ENCODE results near the gene GATAD1. TPM values are rescaled to one million over a fixed set of nuclear protein-coding genes. Genes with fewer than 3 reads are reported as not detected.
"Not testable (repeated sequence)": the region's sequence is repeated elsewhere in the genome, so short reads cannot be mapped to it uniquely, and the experiment has no call there.

GATAD1 gene
- total RNA-seq, 1 donor from 2014 or later, result 38.7 TPM

GRCh38 chr7:92466682-92467081 is 19.4 kb downstream of the GATAD1 start:
- no peaks in the 10 kb centered on the region for H3K27me3 Mint-ChIP-seq (ENCODE audit: low read depth)
- H3K27ac Mint-ChIP-seq (ENCODE audit: unreplicated experiment), result no peak overlapping the region
- peaks cover 8% of the 10 kb centered on the region for H3K9me3 Mint-ChIP-seq
- DNase-seq (ENCODE audit: low read depth, low spot score), result no peak
- H3K4me1 Mint-ChIP-seq, result peaks cover under 1% of the 10 kb centered on the region
- TF ChIP-seq CTCF (conservative IDR thresholded peaks at IDR 0.05), result no peak
- H3K4me3 Mint-ChIP-seq, result no peak overlapping the region
- peaks cover 16% of the 10 kb centered on the region for H3K36me3 Mint-ChIP-seq (ENCODE audit: low read depth)

DNA sequence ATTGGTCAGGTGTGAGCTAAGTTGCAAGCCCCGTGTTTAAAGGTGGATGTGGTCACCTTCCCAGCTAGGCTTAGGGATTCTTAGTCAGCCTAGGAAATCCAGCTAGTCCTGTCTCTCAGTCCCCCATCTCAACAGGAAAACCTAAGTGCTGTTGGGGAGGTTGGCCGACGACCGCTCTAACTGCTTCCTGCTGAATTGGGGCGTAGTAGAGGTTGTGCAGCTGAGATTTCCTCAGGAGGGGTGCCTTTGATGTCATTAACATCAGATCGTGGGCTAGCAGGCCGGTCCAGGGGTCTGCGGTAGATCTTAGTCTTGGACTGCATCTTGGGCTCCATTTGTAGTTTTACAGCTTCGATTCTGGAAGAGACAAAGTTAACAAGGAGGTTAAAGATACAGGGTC is 21.3 kb downstream of the GATAD1 start:
- H3K4me3 Mint-ChIP-seq; DNase-seq (ENCODE audit: low read depth, low spot score); H3K27me3 Mint-ChIP-seq (ENCODE audit: low read depth); H3K9me3 Mint-ChIP-seq; H3K27ac Mint-ChIP-seq (ENCODE audit: unreplicated experiment); H3K4me1 Mint-ChIP-seq: not testable (repeated sequence)
- peaks cover 16% of the 10 kb centered on the region for H3K36me3 Mint-ChIP-seq (ENCODE audit: low read depth)

DNA sequence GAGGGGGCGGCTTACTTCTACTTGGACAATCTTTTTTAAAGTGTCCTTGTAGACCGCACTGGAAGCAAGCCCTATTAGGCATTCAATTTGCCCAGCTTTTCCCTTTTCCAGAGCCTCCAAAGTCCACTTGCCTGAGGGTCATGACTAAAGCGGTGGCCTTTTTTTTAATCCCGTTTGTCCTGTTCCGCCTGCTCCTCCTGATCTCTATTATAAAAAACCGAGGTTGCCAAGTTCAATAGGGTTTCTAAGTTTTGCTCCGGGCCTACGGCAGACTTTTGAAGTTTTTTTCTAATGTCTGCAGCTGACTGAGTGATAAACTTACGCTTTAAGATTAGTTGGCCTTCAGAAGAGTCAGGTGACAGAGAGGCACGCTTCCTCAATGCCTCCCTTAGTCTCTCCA is 26.7 kb downstream of the GATAD1 start:
- DNase-seq (ENCODE audit: low read depth, low spot score); H3K4me1 Mint-ChIP-seq; H3K9me3 Mint-ChIP-seq; H3K36me3 Mint-ChIP-seq (ENCODE audit: low read depth); H3K27ac Mint-ChIP-seq (ENCODE audit: unreplicated experiment); H3K27me3 Mint-ChIP-seq (ENCODE audit: low read depth); H3K4me3 Mint-ChIP-seq: not testable (repeated sequence)

DNA sequence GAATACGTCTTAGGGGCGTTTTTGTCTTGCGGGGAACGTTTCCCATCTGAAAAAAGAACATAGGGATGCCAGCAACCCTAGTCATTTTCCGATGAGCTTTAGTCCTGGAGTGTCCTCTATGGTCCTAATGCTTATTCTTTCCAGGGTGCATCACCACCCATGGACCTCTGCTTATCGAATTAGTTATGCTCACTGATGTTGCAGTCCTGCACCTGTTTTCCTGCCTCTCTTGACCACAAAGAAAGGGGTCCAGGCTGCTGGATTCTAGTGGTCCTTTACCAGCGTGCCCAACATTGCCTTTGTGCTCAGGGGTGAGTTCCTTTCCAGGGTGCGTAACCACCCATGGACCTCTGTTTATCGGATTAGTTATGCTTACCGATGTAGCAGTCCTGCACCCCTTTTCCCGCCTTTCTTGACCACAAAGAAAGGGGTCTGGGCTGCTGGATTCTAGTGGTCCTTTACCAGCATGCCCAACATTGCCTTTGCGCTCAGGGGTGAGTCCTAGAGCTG is 28.0 kb downstream of the GATAD1 start:
- H3K9me3 Mint-ChIP-seq, result not testable (repeated sequence)

GRCh38 chr7:92475851-92476590 is 28.7 kb downstream of the GATAD1 start:
- not testable (repeated sequence) for H3K27ac Mint-ChIP-seq (ENCODE audit: unreplicated experiment); DNase-seq (ENCODE audit: low read depth, low spot score); H3K4me1 Mint-ChIP-seq; H3K4me3 Mint-ChIP-seq; H3K27me3 Mint-ChIP-seq (ENCODE audit: low read depth); H3K9me3 Mint-ChIP-seq; H3K36me3 Mint-ChIP-seq (ENCODE audit: low read depth)

More for the DNA sequence above, 28.0 kb downstream of the GATAD1 start:
- H3K4me1 Mint-ChIP-seq; H3K27me3 Mint-ChIP-seq (ENCODE audit: low read depth); H3K4me3 Mint-ChIP-seq; H3K36me3 Mint-ChIP-seq (ENCODE audit: low read depth); DNase-seq (ENCODE audit: low read depth, low spot score): not testable (repeated sequence)
- H3K27ac Mint-ChIP-seq (ENCODE audit: unreplicated experiment), result peak overlapping the region; percentile 84

DNA sequence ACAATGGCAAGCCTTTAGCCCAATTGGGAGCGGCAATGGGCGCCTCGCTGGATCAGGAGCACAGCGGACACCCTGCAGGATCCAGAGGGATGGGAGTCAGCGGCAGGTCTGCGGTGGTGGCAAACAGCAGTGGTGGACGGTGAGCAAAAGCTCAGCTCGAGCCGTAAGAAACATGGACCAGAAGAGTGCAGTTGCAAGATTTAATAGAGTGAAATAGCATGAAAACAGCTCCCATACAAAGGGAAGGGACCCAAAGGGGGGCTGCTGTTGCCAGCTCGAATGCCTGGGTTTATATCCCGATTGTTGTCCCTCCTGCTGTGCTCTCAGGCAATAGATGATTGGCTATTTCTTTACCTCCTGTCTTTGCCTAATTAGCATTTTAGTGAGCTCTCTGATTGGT is 30.4 kb downstream of the GATAD1 start, which contains the start of gene ERVW-1:
TSS of gene ERVW-1 (minus strand) at position 266 of the 400 bp plus-strand sequence. CDS start 7,565 bp downstream, outside the sequence.
- H3K4me3 Mint-ChIP-seq, result not testable (repeated sequence)

GRCh38 chr7:92478095-92478494 is 30.8 kb downstream of the GATAD1 start:
- H3K27me3 Mint-ChIP-seq (ENCODE audit: low read depth), result no peaks in the 10 kb centered on the region
- H3K4me1 Mint-ChIP-seq, result no peaks in the 10 kb centered on the region
- no peak overlapping the region for H3K27ac Mint-ChIP-seq (ENCODE audit: unreplicated experiment)
- H3K36me3 Mint-ChIP-seq (ENCODE audit: low read depth), result peaks cover 4% of the 10 kb centered on the region
- TF ChIP-seq CTCF (conservative IDR thresholded peaks at IDR 0.05), result no peak
- no peak for DNase-seq (ENCODE audit: low read depth, low spot score)
- no peaks in the 10 kb centered on the region for H3K9me3 Mint-ChIP-seq
- no peak overlapping the region for H3K4me3 Mint-ChIP-seq

More for the DNA sequence above, 30.4 kb downstream of the GATAD1 start, which contains the start of gene ERVW-1:
- not testable (repeated sequence) for DNase-seq (ENCODE audit: low read depth, low spot score); H3K9me3 Mint-ChIP-seq; H3K27me3 Mint-ChIP-seq (ENCODE audit: low read depth); H3K36me3 Mint-ChIP-seq (ENCODE audit: low read depth); H3K27ac Mint-ChIP-seq (ENCODE audit: unreplicated experiment); H3K4me1 Mint-ChIP-seq

GRCh38 chr7:92478711-92479110 is 31.4 kb downstream of the GATAD1 start:
- TF ChIP-seq CTCF (conservative IDR thresholded peaks at IDR 0.05), result no peak
- Mint-ChIP-seq H3K36me3 (ENCODE audit: low read depth) (peaks cover 4% of the 10 kb centered on the region), H3K27me3 (ENCODE audit: low read depth) (no peaks in the 10 kb centered on the region), H3K4me3 (no peak overlapping the region), H3K27ac (ENCODE audit: unreplicated experiment) (no peak overlapping the region), H3K9me3 (no peaks in the 10 kb centered on the region), H3K4me1 (no peaks in the 10 kb centered on the region)
- DNase-seq (ENCODE audit: low read depth, low spot score), result no peak

DNA sequence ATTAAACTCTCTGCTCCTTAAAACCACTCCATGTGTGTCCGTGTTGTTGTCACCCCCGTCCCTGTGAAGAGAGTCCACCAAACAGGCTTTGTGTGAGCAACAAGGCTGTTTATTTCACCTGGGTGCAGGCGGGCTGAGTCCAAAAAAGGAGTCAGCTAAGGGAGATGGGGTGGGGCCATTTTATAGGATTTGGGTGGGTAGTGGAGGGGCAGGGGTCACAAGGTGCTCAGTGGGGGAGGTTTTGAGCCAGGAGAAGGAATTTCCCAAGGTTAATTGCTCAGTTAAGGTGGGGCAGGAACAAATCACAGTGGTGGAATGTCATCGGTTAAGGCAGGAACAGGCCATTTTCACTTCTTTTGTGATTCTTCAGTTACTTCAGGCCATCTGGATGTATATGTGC is 31.9 kb downstream of the GATAD1 start:
- DNase-seq (ENCODE audit: low read depth, low spot score); H3K27ac Mint-ChIP-seq (ENCODE audit: unreplicated experiment); H3K4me3 Mint-ChIP-seq; H3K4me1 Mint-ChIP-seq; H3K36me3 Mint-ChIP-seq (ENCODE audit: low read depth); H3K27me3 Mint-ChIP-seq (ENCODE audit: low read depth); H3K9me3 Mint-ChIP-seq: not testable (repeated sequence)

GRCh38 chr7:92483624-92484023 is 36.3 kb downstream of the GATAD1 start:
- H3K9me3 Mint-ChIP-seq; H3K36me3 Mint-ChIP-seq (ENCODE audit: low read depth); H3K27ac Mint-ChIP-seq (ENCODE audit: unreplicated experiment); H3K4me3 Mint-ChIP-seq; H3K4me1 Mint-ChIP-seq; DNase-seq (ENCODE audit: low read depth, low spot score); H3K27me3 Mint-ChIP-seq (ENCODE audit: low read depth): not testable (repeated sequence)

- H3K4me3 Mint-ChIP-seq, result not testable (repeated sequence)
Observed at GRCh38 chr7:92484226-92484625, 36.9 kb downstream of the GATAD1 start.

More at GRCh38 chr7:92484226-92484625, 36.9 kb downstream of the GATAD1 start:
- H3K27ac Mint-ChIP-seq (ENCODE audit: unreplicated experiment); DNase-seq (ENCODE audit: low read depth, low spot score); H3K27me3 Mint-ChIP-seq (ENCODE audit: low read depth); H3K9me3 Mint-ChIP-seq; H3K4me1 Mint-ChIP-seq; H3K36me3 Mint-ChIP-seq (ENCODE audit: low read depth): not testable (repeated sequence)
